HK-2 (cell line): ENCODE results near the gene ATP2C1.
"Not testable (repeated sequence)": the region's sequence is repeated elsewhere in the genome, so short reads cannot be mapped to it uniquely, and the experiment has no call there.

Experiments used
- DNase-seq: peaks from one replicate; pipeline ENCODE4 v3.0.0-alpha.2; 2018; ENCODE audit not compliant: unreplicated experiment

The ATP2C1 gene

GRCh38 chr3:131042271-131042985 lies 148.5 kb downstream of the ATP2C1 start:
- not testable (repeated sequence) for DNase-seq

DNA sequence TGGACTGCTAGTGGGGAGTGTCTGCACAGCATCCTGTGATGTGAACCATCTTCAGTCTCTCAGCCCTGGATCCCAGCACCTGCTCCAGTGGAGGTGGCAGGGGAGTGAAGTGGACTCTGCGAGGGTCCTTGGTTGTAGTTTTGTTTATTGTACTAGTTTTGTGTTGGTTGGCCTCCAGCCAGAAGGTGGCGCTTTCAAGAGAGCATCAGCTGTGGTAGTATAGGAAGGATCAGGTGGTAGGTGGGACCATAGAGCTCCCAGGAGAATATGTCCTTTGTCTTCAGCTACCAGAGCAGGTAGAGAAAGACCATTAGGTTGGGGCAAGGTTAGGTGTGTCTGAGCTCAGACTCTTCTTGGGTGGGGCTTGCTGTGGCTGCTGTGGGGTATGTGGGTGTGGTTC lies 153.7 kb downstream of the ATP2C1 start:
- no peak for DNase-seq

DNA sequence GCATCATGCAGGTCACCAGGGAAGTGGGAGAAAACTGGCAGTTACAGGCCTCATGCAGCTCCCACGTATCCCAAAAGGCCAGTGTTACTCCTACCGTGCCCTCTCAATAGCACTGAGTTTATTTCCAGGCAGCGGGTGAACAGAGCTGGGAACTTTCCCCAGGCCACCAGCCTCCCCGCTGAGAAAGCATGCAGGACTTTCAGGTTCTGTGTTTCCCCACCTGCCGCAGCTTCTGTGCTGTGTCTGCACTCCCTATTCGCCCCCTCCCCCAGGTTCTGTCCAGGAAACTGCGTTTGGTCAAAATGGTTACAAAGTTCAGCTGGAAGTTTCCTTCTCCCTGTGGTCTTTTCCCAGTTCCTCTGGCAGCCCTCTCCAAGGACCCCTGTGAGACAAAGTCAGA lies 154.1 kb downstream of the ATP2C1 start:
- DNase-seq, result no peak

GRCh38 chr3:131050001-131050400 lies 156.1 kb downstream of the ATP2C1 start:
- DNase-seq, result no peak

DNA sequence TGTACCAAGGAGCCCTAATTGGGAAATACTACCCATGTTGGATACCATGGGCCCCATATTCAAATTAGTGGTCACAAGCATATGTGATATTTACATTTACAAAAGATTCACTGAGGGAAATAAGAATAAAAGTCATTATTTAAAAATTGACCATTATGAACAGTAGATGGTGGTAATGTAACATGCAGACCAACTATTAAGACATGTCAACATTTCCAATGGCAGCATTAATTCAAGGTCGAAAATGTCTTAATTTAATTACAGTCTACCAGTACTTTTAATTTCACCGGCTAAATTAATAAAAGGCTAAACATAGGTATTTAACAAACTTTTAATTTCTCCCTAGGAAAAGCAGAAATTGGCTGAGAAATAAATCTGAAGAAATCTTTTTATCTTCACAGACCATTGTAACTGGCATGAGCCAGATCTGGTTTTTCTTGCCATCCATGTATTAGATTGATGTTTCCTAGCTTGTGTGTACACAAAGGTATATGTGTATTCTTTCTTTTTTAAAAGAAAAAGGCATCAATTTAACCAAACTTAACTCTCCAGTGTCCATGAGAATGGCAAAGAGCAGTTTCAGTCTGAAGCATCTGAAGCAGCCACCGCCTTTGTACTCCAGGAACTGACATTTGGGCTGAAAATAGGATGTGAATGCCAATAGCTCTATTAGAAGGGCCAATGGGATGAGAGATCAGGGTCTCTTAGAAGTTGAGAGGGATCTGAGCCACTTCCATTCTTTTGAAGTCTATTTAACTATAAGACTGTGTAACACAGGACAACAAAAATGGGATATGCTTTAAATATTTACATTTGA lies 159.4 kb downstream of the ATP2C1 start:
- DNase-seq, result no peak
